GM19468 (cell line): ENCODE measurements around the gene ARL2.
"Not testable (repeated sequence)": the region's sequence is repeated elsewhere in the genome, so short reads cannot be mapped to it uniquely, and the experiment has no call there.

Source experiments
- ATAC-seq: cut with Tn5 transposase; IDR thresholded peaks from one replicate; pipeline ENCODE4 v1.9.1; 2021; ENCODE audit warnings: mild to moderate bottlenecking, moderate library complexity, moderate number of reproducible peaks; ENCODE audit not compliant: unreplicated experiment; ENCODE audit errors: extremely low read depth

The ARL2 gene

DNA sequence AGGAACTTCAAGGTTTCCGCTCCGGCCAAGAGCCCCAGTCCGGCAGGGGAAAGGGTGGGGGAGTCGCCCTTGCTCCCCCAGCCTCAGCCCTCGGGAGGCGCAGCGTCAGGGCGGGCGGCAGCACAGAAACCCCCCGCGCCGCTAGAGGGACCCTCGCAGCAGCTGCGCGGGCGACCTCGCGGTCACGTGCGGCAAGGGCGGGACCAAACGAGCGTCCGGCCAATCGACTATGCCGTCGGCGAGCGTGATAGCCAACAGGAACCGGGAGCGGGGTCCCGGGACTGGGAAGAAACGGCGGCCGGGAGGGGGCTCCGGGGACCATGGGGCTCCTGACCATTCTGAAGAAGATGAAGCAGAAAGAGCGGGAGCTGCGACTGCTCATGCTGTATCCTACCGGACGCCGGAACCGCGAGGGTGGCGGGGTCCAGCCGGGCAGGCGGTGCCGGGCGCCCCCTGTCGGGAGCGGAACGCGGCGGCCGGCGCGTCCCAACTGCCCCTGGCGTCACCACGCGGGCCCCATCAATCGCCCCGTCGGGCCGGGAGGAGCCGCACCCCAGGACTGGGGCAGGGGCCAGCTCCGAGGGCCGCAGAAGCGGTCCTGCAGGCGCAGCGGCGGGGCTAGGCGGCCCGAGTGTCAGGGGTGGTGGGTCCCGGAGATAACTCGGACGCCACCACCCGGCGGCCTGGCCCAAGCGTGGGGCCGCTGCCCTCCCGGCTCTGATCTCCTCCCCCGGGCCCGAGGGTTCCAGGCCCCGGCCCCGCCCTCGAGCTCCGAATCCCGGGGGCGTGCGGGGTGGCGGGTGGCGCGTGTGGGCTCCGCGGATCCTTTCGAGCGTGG is at the start of gene ARL2:
ARL2 (plus strand) TSS at position 273 of the 838 bp plus-strand sequence; CDS start at position 321, 48 bp downstream.
- ATAC-seq: peak; percentile 38

DNA sequence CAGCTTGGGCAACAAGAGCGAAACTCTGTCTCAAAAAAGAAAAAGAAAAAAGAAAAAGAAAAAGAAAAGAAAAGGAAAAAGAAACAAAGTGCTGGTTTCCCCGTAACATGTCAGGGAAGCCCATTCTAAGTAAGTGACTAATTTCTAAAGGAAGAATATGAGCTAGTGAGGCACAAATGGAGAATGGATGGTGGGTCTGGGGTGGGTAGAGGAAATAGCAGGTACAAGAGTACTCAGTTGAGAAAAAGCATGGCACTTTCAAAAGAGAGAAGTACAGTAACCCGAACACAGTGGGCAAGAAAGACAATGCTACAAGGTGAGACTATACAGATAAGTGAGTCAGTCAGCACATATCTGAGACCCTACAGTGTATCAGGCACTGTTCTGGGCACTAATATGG is 46.6 kb upstream of the ARL2 start:
- no peak for ATAC-seq

DNA sequence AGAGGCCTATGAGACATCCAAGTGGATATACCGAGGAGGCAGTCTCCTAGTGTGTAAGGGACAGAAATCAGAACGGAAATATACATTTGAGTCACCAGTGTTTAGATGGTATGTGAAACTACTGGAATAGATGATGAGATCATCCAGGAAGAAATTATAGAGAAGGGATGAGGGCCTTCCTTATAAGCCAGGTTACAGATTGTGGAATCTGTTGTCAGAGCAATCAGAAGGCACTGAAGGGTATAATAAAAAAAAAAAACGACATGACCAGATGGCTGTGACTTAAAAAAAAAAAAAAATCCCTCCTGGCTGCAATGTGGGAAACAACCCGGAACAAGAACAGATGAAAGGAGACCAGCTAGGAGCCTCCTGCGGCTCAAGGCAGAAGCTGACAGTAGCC is 44.8 kb upstream of the ARL2 start:
- no peak for ATAC-seq

DNA sequence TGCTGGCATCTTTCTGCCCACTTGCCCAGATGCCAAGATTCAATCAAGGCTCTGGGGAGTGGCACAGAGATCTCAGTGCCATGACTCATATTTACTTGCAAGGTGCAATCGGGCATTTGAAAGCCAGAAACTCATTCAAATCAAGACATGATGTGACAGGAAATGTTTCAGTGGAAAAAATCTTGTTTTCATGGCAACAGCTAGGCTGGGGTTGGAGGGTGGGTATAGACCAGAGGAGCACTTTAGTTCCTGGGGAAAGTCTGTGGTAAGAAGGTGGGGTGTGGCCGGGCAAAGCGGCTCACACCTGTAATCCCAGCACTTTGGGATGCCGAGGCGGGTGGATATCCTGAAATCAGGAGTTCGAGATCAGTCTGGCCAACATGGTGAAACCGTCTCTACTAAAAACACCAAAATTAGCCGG is 43.2 kb upstream of the ARL2 start:
- no peak for ATAC-seq

DNA sequence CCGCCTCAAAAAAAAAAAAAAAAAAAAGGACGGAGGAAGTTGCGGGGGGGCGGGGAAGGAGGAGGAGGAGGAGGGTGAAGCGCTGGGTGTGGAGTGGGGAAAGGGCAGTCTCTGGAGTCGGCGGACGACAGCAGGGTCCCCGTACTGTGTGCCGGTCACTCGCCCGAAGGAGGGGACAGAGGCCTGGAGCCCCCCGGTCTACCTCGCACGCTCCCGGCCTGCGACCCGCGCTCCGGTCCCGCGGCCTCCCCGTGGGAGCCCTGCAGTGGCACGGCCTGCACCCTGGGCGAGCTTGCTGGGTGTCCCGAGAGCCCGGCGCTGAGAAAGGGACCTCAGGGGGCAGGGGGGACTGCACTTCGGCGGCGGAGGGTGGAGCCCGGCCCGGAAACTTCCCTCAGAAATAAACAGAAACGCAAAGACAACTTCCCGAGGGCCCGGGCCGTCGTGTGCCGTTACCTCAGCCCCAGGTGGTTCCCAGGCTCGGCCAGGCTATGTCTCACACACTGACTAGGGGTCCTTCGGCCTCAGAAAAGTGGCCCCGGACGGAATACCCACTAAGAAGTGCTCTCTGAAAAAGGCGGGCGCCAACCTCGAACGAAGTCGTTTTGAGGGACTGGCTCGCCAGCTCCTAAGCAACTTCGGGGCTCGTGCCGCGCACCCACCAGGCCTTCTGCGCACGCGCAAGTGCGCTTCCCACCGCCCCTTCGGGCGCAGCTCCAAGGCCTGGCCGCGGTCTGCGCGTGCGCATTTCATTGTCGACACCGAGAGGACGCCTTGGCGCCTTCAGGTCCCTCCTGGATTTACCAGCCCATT is 42.3 kb upstream of the ARL2 start, which contains the start of gene MAJIN:
MAJIN (minus strand) TSS at position 688 of the 813 bp plus-strand sequence. CDS start 12,703 bp downstream, outside the sequence.
- no peak for ATAC-seq

DNA sequence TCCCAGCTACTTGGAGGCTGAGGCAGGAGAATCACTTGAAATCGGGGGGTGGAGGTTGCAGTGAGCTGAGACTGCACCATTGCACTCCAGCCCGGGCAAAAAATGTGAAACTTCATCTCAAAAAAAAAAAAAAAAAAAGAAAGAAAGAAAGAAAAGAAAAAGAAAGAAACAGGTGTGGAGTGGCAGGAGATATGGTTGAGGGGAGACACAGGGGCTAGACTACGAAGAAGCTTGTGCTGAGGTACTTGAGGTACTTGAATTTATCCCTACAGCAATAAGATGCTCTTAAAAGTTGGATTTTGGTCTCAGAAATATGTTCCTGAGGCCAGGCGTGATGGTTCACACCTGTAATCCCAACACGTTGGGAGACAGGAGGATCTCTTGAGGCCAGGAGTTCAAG is 39.8 kb upstream of the ARL2 start:
- no peak for ATAC-seq

DNA sequence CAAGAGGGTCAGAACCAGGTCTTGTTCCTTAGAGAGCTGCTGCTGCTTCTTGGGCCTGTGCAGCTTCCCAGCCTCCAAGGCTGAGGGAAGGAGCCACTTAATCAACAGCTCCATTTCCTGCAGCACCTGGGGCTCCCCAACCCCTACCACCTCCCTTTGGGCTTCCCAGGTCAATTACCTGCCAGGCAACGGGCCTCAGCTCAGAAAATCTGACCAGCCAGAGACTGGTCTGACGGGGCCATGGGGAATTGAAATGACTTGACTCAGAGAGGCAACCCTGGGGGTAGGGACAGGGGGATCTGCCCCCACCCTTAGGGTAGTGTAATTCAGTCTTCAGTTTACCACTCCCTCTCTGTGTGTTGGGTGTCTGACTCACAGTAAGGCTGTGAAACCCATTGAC is 37.3 kb upstream of the ARL2 start:
- ATAC-seq: no peak

DNA sequence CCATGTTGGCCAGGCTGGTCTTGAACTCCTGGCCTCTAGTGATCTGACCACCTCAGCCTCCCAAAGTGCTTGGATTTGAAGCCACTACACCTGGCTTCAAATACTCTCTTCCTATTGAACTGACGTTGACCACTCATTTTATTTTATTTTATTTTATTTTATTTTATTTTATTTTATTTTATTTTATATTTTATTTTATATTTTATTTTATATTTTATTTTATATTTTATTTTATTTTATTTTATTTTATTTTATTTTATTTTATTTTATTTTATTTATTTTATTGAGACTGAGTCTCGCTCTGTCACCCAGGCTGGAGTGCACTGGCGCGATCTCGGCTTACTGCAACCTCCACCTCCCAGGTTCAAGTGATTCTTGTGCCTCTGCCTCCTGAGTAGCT is 30.6 kb upstream of the ARL2 start:
- not testable (repeated sequence) for ATAC-seq

DNA sequence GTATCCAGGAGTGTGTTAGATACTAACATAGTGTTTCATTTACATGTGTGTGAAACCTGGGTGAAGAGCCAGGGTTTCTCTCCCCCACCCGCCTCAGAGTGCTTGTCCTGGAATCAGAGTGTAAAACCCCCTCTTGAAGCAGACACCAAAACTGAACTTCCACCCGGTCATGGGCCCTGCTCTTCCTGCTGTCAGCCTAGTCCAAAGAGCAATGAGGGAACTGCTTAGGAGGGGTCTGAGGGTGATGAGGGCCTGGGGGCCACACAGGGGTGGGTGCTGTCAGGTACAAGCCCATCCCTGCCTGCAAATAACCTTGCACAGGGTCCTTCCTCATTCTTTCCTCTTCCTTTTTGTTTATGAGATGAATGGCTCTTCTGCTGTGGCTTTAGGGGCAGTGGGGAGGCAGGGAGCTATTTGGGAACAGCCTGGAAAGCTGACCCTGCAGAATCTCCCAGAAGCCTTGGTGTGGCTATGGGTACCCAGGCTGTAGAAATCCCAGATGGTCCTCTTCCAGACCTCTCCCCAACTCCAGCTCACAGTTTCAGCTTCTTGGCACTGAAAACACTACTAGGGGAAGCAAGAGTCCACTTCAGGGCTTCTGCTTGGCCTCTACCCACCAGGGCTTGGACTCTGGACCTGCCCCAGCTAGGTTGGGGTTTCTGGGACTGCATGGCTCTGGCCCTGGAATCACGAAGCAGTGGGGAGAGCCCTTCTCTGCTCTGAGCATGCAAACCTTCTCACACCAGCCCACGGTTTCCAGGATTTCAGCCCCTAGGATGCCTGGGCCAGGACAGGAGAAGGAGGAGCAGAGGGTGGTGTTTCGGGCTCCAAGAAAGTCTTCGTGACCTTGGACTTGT is 25.7 kb upstream of the ARL2 start:
- no peak for ATAC-seq

DNA sequence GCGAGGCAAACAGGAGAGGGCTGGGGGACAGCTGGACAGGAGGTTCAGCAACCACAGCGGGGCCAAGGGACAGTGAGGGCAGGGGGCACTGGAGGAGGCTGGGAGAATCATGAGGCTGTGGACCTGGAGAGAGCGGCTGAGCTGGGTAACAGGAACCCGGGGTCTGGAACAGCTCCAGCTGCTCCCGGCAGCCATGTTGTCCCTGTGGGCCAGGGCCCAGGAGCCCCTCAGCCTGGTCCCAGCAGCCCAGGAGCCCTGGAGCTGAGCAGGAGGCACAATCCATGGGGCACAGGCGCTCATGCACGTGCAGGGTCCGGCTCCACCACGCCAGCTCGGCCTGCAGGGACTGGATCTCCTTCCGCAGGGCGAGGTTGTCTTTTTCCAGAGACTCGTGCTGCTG is 24.5 kb upstream of the ARL2 start:
- no peak for ATAC-seq

DNA sequence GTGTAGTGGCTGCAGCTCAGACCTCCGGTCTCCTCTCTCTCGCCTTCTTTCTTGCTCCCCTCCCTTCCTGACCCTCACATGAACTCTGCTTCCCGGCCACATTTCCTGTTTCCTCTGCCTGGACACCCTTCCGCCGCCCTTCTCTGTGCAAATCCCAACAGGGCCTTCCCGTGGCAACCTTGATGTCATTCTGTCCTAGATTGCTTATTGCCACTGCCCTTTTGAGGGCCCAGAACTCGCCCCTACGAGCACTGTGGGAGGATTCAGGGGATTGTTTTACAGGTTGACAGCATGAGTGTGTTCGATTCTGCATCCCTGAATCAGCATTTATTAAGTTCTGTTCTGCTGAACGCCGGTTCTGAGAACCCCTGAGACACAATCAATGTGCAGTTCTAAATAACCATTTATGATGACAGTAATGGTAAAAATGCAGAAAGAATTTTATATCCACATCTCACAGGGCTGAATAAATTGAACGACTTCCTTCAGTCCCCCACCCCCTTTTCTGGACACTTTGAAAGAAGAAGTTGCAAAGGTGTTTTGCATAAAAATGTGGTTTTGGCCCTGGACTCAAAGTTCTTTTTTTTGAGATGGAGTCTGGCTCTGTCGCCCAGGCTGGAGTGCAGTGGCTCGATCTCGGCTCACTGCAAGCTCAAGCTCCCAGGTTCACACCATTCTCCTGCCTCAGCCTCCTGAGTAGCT is 23.6 kb upstream of the ARL2 start:
- no peak for ATAC-seq

DNA sequence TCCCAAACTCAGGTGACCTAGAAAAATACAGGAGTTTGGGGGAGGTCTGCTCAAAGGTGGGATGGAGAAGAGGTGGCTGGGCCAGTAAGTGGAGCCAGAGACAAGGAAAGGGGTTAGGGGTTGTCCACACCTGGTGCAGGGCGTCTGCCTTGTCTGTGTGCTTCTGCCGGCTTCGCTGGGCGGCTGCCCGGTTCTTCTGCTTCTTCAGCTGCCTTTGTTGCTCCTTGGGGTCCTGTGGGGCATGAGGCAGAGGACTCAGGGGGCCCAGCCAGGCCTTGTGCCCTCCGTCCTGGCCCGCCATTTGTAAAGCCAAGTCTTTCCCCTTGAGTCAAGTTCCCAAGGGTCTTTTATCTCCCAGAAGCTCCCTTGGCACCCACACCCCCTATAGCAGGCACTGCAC is 19.6 kb upstream of the ARL2 start:
- no peak for ATAC-seq

DNA sequence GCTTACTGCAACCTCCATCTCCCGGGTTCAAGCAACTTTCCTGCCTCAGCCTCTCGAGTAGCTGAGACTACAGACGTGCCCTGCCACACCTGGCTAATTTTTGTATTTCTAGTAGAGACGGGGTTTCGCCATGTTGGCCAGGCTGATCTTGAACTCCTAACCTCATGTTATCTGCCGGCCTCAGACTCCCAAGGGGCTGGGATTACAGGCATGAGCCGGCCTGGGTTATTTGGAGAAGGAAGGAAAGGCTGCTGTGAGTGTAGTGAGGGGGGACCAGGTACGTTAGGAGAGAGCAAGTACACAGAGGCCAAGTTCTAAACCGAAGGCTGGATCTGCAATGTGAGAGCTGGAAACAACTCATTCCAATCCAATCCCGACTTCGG is 17.6 kb upstream of the ARL2 start:
- ATAC-seq: no peak

DNA sequence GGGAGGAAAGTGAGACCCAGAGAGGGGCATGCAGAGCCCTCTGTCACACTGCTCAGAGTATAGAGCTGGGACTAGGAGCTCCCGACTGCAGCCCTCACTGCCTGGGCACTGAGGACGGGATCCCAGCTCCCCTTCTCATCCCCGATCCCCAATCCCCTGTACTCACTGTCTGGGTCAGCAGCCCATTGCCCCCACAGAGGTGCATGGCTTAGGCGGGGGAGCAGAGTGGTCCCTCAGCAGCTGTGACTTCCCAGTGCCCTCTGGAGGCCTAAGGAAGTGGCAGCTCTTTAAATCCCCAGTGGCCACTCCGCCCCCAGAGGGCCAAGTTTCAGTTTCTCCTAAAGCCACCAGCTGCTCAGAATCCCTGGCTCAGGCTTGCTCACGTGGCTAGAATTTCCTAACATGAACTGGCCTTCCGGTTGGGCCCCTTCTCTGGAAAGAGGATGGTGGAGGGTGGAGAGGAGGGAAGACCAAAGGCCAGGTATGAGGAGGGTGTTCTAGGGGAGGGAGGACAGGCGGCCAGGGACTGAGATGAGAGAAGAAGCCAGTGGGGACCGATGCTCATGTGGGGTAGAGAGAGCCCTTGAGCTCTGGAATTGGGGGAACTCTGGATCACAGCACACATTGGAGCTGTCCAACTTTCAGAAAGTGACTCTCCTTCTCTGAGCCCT is 17.1 kb upstream of the ARL2 start, which contains the start of gene BATF2:
BATF2 (minus strand) TSS at position 262 of the 671 bp plus-strand sequence; CDS start at position 205, 57 bp downstream.
- ATAC-seq: no peak

DNA sequence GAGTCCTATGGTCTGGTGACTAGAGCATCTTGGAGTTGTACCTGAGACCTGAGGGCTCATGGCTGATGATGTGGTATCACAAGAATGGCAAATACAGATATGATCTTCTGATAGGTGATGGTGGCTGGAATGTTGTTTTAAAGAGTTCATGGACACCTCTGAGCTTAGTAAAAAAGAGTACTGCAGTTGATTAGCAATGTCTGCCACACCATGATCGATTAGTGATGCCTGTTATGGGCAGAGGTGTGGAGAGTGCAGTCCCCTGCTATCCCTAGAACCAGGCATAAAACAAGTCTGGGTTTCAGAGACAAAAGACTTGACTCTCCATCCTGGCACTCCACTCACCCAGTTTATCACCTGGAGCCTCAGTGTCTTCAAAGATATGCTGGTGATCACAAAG is 15.8 kb upstream of the ARL2 start:
- ATAC-seq: no peak

DNA sequence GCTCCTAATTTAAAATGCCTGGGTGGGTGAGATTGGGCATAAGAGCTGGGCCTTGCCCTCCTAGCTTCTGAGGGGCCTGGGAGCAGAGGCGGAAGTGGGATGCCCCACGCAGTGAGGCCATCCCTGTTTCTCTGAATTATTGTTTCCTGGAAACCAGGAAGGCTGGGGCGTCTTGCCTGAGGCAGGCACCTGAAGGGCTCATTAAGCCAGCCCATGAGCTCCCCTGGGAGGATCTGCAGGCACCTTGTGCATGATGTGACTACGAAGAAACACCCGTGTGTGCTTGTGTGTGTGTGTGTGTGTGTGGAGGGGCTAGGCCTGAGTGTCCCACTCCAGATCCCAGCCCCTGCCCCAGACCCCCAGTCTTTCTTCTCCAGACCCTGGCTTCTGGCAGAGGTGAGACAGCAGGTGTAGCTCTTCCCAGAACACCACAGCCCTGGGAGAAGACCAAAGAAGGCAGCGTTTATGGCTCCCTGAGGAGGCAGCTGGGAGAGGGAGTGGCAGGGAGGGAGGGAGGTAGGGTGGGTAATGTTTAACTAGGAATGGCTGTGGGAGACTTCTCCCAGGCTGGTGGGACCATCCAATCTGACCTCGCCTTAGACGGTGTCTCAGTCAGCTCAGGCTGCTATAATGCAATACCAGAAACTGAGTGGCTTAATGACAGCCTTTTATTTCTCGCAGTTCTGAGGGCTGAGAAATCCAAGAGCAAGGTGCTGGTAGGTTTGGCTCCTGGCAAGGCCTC is 15.1 kb upstream of the ARL2 start:
- no peak for ATAC-seq

DNA sequence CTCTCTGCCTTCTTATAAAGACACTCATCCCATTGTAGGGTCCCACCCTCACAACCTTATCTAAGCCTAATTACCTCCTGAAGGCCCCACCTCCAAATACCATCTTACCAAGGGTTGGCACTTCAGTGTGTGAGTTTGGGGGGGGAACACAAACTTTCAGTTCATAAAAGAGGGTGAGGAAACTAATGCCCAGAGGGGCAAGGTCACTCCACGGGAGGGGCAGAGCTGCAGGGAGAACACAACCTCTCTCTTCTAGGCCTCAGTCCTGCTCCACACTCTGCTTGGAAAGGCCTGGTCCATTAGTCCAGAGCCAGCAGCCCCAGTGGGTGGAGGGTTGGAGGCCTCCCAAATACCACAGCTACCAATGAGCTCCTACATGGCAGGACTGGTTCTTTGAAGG is 14.5 kb upstream of the ARL2 start:
- no peak for ATAC-seq

DNA sequence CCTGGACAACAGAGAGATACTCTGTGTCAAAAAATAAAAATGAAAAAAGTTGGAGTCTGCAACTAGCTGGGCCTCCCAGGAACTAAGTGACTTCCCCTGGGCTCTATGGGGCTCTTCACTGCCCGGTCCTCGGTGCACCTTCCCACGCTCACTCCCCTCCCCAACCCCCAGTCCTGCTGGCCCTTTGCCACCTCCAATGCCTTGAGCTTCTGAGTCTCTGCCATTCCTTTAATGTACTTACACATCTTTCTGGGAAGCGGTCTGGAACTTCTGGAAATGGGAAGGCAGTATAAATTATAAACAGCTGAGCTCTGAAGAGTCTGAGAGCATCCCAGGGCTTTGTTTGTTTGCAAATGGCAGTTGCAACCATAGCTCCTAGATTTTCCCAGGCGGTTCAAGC is 11.3 kb upstream of the ARL2 start:
- ATAC-seq: no peak
